Mammary epithelial cell (primary cell): ENCODE measurements around the gene CTIF.

Experiments
- EZH2 ChIP-seq: IDR thresholded peaks from 2 replicates; pipeline ENCODE4 v1.6.1; 2012; ENCODE audit warnings: low read length, inconsistent platforms, borderline replicate concordance
- TF ChIP-seq, protein P1 (sequence below), 2 donors: IDR thresholded peaks in 1 of 2; conservative IDR thresholded peaks in 1 of 2; 2 replicates each; pipeline ENCODE4 v1.5.1; 2011 to 2012; ENCODE audit warnings: inconsistent platforms in 2 of 2, low read length in 2 of 2, mild to moderate bottlenecking in 2 of 2, control low read depth in 1 of 2, low read depth in 1 of 2; ENCODE audit not compliant: insufficient read depth in 1 of 2; ENCODE audit errors: extremely low read depth in 1 of 2

DNA sequence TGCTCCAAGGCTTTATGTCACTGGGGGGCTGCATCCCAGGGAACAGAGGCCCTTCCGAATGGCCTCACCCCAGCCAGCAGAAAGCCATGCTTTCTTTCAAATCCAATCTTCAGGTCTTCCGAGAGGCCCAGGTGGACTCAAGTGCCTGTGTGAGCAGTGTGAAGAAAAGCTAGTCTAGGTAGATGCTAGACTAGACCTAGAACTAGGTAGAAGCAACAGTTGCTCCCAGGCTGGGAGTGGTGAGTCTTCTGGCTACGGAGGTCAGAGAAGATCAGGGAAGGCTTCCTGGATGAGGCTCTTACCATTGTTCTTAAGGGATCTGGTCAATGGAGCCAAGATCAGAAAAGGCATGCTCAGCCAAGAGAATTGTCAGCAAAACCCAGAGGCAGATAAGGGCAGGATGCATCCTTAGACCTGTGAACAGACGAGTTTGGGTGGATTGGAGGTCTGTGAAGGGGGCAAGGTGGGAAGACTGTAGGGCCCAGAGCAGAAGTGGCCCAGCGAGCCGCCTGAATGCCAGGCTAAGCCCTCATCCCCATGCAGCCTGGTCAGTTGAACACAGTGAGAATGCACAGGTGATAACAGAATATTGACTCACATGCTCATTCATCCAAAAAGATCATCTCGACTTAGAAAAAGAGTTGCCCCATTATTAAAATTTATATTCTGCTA, 301.1 kb downstream of the CTIF start:
- TF ChIP-seq, protein P1, sequence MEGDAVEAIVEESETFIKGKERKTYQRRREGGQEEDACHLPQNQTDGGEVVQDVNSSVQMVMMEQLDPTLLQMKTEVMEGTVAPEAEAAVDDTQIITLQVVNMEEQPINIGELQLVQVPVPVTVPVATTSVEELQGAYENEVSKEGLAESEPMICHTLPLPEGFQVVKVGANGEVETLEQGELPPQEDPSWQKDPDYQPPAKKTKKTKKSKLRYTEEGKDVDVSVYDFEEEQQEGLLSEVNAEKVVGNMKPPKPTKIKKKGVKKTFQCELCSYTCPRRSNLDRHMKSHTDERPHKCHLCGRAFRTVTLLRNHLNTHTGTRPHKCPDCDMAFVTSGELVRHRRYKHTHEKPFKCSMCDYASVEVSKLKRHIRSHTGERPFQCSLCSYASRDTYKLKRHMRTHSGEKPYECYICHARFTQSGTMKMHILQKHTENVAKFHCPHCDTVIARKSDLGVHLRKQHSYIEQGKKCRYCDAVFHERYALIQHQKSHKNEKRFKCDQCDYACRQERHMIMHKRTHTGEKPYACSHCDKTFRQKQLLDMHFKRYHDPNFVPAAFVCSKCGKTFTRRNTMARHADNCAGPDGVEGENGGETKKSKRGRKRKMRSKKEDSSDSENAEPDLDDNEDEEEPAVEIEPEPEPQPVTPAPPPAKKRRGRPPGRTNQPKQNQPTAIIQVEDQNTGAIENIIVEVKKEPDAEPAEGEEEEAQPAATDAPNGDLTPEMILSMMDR (conservative IDR thresholded peaks at IDR 0.05 in 1 of 2, IDR thresholded peaks at IDR 0.05 in 1 of 2; ENCODE audit: extremely low read depth in 1 of 2, insufficient read depth in 1 of 2, low read depth in 1 of 2, low read length in 2 of 2): no peak
- no peak for TF ChIP-seq EZH2
